PC-9 (cell line): ENCODE measurements around the gene KRT1. TPM values are rescaled to one million over a fixed set of nuclear protein-coding genes. Genes with fewer than 3 reads are reported as not detected.

ENCODE experiments used
- BruUV-seq: library from RNA; stranded (reverse); fragments of 400-500 nt; replicated peaks from 2 replicates; lab custom pipeline; 2021; lab: Mats Ljungman, UMichigan
- CTCF ChIA-PET: fragments of 300-600 bp; sonication (Branson Sonifier 250); formaldehyde crosslinking; loops from one replicate; lab custom pipeline; 2022; ENCODE audit warnings: antibody characterized with exemption; lab: Charles Lee
- POLR2A ChIA-PET: fragments of 300-600 bp; sonication (Branson Sonifier 250); formaldehyde crosslinking; loops from one replicate; lab custom pipeline; 2022; ENCODE audit warnings: antibody characterized with exemption; ENCODE audit not compliant: unreplicated experiment; lab: Charles Lee
- DNase-seq, 2 experiments: peaks; one replicate each; pipeline versions ENCODE4 v3.0.0 to v3.0.0-alpha.2; 2015 to 2022; ENCODE audit warnings: mixed read lengths in 1 of 2
- H2AFZ ChIP-seq: fragments of 200-600 bp; sonication (generic); 2 replicates; pipeline ENCODE4 v1.8.1; 2017; ENCODE audit warnings: antibody characterized with exemption
- H3F3A ChIP-seq: fragments of 200-600 bp; sonication (generic); 2 replicates; pipeline ENCODE4 v1.8.1; 2017; ENCODE audit warnings: antibody characterized with exemption, mild to moderate bottlenecking, low read depth; ENCODE audit not compliant: insufficient read depth
- H3K27ac ChIP-seq: fragments of 200-600 bp; sonication (generic); 2 replicates; pipeline ENCODE4 v1.6.1; 2016; ENCODE audit warnings: mixed run types
- H3K27me3 ChIP-seq: fragments of 200-600 bp; sonication (generic); 2 replicates; pipeline ENCODE4 v1.6.1; 2016; ENCODE audit warnings: low read depth, mixed run types; ENCODE audit not compliant: insufficient read depth
- H3K36me3 ChIP-seq: fragments of 200-600 bp; sonication (generic); 2 replicates; pipeline ENCODE4 v1.6.1; 2016; ENCODE audit warnings: low read depth, mixed run types
- H3K4me1 ChIP-seq: fragments of 200-600 bp; sonication (generic); replicated peaks from 2 replicates; pipeline ENCODE4 v1.6.1; 2016; ENCODE audit warnings: mixed run types; ENCODE audit not compliant: insufficient read depth
- H3K4me2 ChIP-seq: fragments of 200-600 bp; sonication (generic); 2 replicates; pipeline ENCODE4 v1.6.1; 2017; ENCODE audit warnings: mixed run types
- H3K4me3 ChIP-seq: fragments of 200-600 bp; sonication (generic); 2 replicates; pipeline ENCODE4 v1.6.1; 2016; ENCODE audit warnings: mixed run types
- H3K79me2 ChIP-seq: fragments of 200-600 bp; sonication (generic); 2 replicates; pipeline ENCODE4 v1.6.1; 2017; ENCODE audit warnings: low read depth, mixed run types
- H3K9me2 ChIP-seq: fragments of 200-600 bp; sonication (generic); 2 replicates; pipeline ENCODE4 v1.8.1; 2017; ENCODE audit warnings: mild to moderate bottlenecking; ENCODE audit not compliant: insufficient read depth
- H3K9me3 ChIP-seq: fragments of 200-600 bp; sonication (generic); 2 replicates; pipeline ENCODE4 v1.8.1; 2016; ENCODE audit warnings: low read depth; ENCODE audit not compliant: insufficient read depth
- H4K20me1 ChIP-seq: fragments of 200-600 bp; sonication (generic); 2 replicates; pipeline ENCODE4 v1.8.1; 2017; ENCODE audit not compliant: insufficient read depth
- CTCF ChIP-seq: fragments of 200-600 bp; sonication (generic); conservative IDR thresholded peaks from 2 replicates; pipeline ENCODE4 v1.6.1; 2017; ENCODE audit warnings: mixed run types, antibody characterized with exemption, mild to moderate bottlenecking, moderate library complexity
- EZH2 ChIP-seq: fragments of 200-600 bp; sonication (generic); IDR thresholded peaks from 2 replicates; pipeline ENCODE4 v1.8.0; 2017; ENCODE audit warnings: antibody characterized with exemption, low read depth
- intact Hi-C: fragments of 100-400 bp; cut with micrococcal nuclease; formaldehyde crosslinking; loops from one replicate; pipeline ENCODE4 v1.10.0; 2022; ENCODE audit not compliant: unreplicated experiment
- total RNA-seq: library from RNA; stranded (reverse); gene quantifications from 2 replicates; pipeline ENCODE4 v1.2.3, GENCODE V29; 2021

KRT1 gene
- total RNA-seq, 1 experiment from 2014 or later: not detected

GRCh38 chr12:52684431-52684830, 4.2 kb upstream of the KRT1 start:
- H2AFZ ChIP-seq: no peak overlapping the region
- intact Hi-C loops: no loop called here
- no TSS peak for BruUV-seq
- DNase-seq: no peak
- no peak for TF ChIP-seq CTCF
- TF ChIP-seq EZH2: no peak
- no peaks in the 10 kb centered on the region for H4K20me1 ChIP-seq
- H3K4me3 ChIP-seq: no peak overlapping the region
- H3F3A ChIP-seq: peaks cover 12% of the 10 kb centered on the region; the same call in 1 of the 2 replicates
- no peaks in the 10 kb centered on the region for H3K9me2 ChIP-seq
- H3K4me1 ChIP-seq: peaks cover 15% of the 10 kb centered on the region
- CTCF ChIA-PET: no interaction called here
- POLR2A ChIA-PET: no interaction called here
- no peaks in the 10 kb centered on the region for H3K27me3 ChIP-seq
- H3K4me2 ChIP-seq: no peak overlapping the region
- H3K79me2 ChIP-seq: no peaks in the 10 kb centered on the region
- no peak overlapping the region for H3K27ac ChIP-seq
- H3K36me3 ChIP-seq: no peaks in the 10 kb centered on the region
- H3K9me3 ChIP-seq: no peaks in the 10 kb centered on the region

DNA sequence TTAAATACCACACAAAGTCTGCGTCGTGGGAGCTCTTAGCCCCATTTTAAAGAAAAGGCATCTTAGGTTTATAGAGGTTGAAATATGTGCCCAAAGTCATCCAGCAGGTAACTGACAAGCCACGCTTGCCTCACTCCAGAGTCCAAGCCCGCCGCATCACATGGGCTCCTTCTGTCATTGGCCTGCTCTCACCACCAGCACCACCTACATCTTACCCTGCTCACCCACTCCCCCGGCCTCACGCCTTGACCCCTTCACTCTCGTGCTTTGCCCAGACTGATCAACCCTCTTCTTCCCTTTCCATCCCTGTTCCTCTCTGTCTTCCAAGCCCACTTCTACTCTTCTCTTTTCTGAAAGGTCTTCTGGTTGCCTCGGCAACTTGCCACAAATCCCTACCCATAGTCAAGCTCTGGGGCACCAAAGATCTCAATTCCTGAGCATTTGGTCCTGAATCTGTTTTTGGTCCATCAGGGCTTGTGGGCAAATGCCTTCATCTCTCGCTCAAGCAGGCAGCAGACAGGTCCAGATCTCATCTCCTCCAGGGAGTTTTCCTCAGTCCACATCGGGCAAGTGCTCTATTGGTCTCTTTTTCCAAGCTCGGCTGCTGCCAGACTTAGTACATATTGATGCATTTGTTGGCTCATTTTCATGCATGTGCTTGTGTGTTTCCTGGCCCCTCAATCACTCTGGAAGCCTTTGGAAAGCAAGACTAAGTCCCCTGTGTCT, 3.5 kb upstream of the KRT1 start:
- Histone ChIP-seq H3K27ac (no peak overlapping the region), H3F3A (peaks cover 12% of the 10 kb centered on the region; the same call in 1 of the 2 replicates), H3K4me1 (peaks cover 15% of the 10 kb centered on the region), H2AFZ (no peak overlapping the region), H3K36me3 (no peaks in the 10 kb centered on the region), H4K20me1 (no peaks in the 10 kb centered on the region), H3K4me2 (no peak overlapping the region), H3K4me3 (no peak overlapping the region), H3K9me2 (no peaks in the 10 kb centered on the region), H3K27me3 (no peaks in the 10 kb centered on the region), H3K9me3 (no peaks in the 10 kb centered on the region), H3K79me2 (no peaks in the 10 kb centered on the region)
- DNase-seq: no peak
- TF ChIP-seq CTCF (no peak), EZH2 (no peak)
- no TSS peak for BruUV-seq
- intact Hi-C loops: no loop called here
- ChIA-PET POLR2A (no interaction called here), CTCF (no interaction called here)

- no peaks in the 10 kb centered on the region for H4K20me1 ChIP-seq
- intact Hi-C loops: no loop called here
- no peak overlapping the region for H2AFZ ChIP-seq
- no peak for TF ChIP-seq CTCF
- TF ChIP-seq EZH2: no peak
- no peaks in the 10 kb centered on the region for H3K9me2 ChIP-seq
- H3K79me2 ChIP-seq: no peaks in the 10 kb centered on the region
- ChIA-PET POLR2A (no interaction called here), CTCF (no interaction called here)
- no peak for DNase-seq
- H3K27me3 ChIP-seq: no peaks in the 10 kb centered on the region
- no TSS peak for BruUV-seq
- no peaks in the 10 kb centered on the region for H3K36me3 ChIP-seq
- no peaks in the 10 kb centered on the region for H3K9me3 ChIP-seq
- peaks cover 13% of the 10 kb centered on the region for H3K4me1 ChIP-seq
- H3K27ac ChIP-seq: no peak overlapping the region
- H3K4me2 ChIP-seq: no peak overlapping the region
- no peak overlapping the region for H3K4me3 ChIP-seq
- H3F3A ChIP-seq: peaks cover 9% of the 10 kb centered on the region; the same call in 1 of the 2 replicates
These were observed 2.8 kb upstream of the KRT1 start for GRCh38 chr12:52682938-52683574.
